GM19452 (cell line): Measurements from ENCODE around the gene PCDHA4.
"Not testable (repeated sequence)": the region's sequence is repeated elsewhere in the genome, so short reads cannot be mapped to it uniquely, and the experiment has no call there.

Experiments used
- ATAC-seq: cut with Tn5 transposase; IDR thresholded peaks from one replicate; pipeline ENCODE4 v1.9.1; 2021; ENCODE audit not compliant: unreplicated experiment

PCDHA4 gene

DNA sequence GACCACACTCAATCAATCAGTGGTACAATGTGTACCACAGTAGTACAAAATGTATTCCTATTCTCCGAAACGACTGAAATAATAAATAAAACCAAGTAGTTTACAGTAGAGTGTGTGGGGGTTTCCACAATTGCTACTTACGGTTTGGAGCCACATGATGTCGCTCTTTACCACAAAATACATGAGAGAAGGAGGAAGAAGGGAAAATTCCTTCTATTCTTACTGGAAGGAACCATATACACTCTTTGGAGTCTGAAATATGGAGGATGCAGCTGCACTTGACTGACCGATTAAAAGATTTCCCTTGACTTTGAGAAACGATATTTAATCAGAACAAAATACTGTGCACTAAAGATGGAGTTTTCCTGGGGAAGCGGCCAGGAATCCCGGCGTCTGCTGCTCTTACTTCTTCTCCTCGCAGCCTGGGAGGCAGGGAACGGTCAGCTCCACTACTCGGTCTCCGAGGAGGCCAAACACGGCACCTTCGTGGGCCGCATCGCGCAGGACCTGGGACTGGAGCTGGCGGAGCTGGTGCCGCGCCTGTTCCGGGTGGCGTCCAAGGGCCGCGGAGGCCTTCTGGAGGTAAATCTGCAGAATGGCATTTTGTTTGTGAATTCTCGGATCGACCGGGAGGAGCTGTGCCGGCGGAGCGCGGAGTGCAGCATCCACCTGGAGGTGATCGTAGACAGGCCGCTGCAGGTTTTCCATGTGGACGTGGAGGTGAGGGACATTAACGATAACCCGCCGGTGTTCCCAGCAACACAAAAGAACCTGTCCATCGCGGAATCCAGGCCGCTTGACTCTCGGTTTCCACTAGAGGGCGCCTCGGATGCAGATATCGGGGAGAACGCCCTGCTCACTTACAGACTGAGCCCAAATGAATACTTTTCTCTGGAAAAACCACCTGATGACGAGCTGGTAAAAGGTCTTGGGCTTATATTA is at the start of gene PCDHA4:
PCDHA4 (plus strand) TSS at position 235 of the 942 bp plus-strand sequence.
- no peak for ATAC-seq

DNA sequence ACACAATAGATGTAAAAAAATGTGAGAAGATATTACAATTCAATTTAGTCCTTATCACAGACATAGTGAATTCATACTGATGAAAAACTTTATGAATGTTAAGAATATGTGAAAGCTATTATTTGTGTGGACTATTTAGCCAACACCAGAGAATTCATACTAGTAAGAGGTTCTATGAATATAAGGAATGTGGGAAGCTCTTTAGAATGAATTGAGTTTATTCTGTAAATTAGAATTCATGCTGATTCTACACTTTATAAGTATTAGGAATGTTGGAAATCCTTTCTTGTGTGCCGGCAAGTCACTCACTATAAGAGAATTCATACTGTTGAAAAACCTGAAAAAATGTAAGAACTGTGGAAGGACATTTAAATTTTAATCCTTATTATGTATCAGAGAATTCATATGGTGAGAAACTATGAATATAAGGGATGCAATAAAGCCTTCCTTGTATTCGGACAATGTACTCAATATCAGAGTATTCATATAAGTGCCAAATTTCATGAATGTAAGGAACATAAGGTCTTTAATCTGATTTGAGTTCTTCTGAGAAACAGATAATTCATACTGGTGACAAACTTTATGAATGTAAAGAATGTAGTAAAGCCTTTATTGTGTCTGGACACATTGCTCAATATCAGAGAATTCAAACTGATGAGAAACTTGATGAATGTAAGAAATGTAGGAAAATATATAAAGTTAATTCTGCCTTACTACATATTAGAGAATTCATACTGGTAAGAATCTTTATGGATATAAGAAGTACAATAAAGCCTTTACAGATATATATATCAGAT is 42.5 kb upstream of the PCDHA4 start:
- ATAC-seq: no peak

DNA sequence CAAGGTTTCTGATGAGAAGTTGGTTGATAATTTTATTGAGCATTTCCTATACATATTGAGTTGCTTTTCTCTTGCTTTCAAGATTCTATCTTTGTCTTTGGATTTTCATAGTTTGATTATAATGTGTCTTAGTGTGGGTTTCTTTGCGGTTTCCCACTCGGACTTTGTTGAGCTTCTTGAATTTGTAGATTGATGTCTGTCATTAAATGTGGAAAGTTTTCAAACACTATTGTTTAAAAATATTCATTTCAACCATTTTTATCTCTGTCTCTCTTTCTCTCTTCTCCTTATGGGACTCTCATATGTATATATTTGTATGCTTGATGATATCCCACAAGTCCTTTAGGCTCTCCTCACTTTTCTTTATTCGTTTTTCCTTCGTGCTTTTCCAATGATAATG is 39.4 kb upstream of the PCDHA4 start:
- no peak for ATAC-seq

DNA sequence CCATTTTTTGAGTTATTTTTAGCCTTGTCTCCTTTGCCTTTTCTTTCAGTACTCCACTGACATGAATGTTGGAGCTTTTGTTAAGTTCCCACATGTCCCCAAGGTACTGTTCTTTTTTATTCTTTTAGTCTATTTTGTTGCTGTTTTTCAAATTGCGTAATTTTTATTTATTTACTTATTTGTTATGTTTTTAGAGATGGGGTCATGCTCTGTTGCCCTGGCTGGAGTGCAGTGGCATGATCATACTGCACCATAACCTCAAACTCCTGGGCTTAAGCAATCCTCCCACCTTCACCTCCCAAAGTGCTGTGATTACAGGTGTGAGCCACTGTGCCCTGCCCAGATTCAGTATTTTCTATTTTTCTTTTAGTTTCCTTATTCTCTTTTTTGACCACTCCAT is 26.4 kb upstream of the PCDHA4 start:
- ATAC-seq: no peak

DNA sequence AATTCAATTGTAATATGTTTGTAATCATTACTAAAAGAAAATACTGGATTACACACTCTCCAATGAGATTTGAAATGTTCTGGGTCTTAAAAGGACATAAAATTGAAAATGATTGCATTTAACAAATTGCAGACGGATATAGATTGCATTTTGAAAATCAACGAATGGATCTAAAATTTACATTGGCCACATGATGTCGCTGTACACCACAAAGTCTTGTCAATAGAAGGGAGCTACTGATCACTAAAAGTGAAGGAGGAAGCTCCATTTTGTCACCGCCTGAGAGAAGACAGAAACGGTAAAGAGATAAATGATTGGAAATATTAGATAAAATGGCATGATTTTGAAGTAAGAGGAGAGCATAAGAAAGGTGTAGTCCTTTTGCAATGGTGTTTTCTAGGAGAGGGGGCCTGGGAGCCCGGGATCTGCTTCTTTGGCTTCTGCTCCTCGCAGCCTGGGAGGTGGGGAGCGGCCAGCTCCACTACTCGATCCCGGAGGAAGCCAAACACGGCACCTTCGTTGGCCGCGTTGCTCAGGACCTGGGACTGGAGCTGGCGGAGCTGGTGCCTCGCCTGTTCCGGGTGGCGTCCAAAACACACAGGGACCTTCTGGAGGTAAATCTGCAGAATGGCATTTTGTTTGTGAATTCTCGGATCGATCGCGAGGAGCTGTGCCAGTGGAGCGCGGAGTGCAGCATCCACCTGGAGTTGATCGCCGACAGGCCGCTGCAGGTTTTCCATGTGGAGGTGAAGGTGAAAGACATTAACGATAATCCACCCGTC is 20.8 kb upstream of the PCDHA4 start, which contains the start of gene PCDHA1:
PCDHA1 (plus strand) TSS at position 236 of the 782 bp plus-strand sequence.
- no peak for ATAC-seq

DNA sequence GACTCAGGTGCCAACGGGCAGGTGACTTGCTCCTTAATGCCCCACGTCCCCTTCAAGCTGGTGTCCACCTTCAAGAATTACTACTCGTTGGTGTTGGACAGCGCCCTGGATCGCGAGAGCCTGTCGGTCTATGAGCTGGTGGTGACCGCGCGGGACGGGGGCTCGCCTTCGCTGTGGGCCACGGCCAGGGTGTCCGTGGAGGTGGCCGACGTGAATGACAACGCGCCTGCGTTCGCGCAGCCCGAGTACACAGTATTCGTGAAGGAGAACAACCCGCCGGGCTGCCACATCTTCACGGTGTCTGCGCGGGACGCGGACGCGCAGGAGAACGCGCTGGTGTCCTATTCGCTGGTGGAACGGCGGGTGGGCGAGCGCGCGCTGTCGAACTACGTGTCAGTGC is 19.4 kb upstream of the PCDHA4 start:
- ATAC-seq: not testable (repeated sequence)

DNA sequence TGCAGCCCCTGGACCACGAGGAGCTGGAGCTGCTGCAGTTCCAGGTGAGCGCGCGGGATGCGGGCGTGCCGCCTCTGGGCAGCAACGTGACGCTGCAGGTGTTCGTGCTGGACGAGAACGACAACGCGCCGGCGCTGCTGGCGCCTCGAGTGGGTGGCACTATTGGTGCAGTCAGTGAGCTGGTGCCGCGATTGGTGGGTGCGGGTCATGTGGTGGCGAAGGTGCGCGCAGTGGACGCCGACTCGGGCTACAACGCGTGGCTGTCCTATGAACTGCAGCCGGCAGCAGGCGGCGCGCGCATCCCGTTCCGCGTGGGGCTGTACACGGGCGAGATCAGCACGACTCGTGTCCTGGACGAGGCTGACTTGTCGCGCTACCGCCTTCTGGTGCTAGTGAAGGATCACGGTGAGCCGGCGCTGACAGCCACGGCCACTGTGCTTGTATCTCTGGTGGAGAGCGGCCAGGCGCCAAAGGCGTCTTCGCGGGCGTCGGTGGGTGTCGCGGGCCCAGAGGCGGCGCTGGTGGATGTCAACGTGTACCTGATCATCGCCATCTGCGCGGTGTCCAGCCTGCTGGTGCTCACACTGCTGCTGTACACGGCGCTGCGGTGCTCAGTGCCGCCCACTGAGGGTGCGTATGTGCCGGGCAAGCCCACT is 18.9 kb upstream of the PCDHA4 start:
- ATAC-seq: not testable (repeated sequence)

DNA sequence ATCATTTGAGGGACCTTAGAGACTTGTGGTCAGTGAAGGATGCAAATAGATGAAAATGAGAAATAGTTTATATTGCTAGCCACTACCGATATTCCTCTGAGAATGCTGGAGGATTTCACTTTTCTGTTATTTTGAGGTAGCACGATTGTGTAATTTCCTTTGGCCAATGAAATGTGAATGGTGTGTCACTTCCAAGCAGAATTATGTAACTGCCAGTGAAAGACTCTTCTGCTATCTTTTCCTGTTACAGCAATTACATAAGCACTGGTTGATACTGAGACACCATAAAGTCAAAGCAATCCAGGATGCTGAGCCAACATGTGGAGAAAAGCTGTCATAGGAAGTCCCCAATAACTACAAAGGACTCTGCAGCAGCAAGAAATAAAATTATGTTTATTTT is 15.8 kb upstream of the PCDHA4 start:
- no peak for ATAC-seq

DNA sequence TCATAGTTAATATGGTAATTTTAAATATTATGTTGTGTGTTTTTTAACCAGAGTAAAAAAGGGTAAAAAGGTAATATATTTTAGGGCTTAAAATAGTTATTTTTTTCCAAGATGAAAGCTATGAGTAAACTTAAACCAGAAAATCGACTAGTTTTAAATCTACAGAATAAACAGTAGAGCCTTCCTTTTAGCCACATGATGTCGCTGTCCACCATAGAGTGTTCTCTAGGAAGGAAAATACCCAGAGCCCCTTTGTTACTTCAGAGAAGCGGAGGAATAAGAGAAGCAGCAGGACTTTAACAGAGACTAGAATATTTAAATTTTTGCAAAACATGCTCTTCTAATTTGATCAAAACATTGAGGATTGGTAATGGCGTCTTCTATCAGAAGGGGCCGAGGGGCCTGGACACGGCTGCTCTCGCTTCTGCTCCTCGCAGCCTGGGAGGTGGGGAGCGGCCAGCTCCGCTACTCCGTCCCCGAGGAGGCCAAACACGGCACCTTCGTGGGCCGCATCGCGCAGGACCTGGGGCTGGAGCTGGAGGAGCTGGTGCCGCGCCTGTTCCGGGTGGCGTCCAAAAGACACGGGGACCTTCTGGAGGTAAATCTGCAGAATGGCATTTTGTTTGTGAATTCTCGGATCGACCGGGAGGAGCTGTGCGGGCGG is 12.1 kb upstream of the PCDHA4 start, which contains the start of gene PCDHA2:
PCDHA2 (plus strand) TSS at position 258 of the 664 bp plus-strand sequence.
- no peak for ATAC-seq

DNA sequence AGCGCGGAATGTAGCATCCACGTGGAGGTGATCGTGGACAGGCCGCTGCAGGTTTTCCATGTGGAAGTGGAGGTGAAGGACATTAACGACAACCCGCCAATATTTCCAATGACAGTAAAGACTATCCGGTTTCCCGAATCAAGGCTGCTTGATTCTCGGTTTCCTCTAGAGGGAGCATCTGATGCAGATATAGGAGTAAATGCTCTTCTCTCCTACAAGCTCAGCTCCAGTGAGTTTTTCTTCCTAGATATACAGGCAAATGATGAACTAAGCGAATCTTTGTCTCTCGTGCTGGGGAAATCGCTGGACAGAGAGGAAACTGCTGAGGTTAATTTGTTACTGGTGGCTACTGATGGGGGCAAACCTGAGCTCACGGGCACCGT is 11.6 kb upstream of the PCDHA4 start:
- no peak for ATAC-seq

DNA sequence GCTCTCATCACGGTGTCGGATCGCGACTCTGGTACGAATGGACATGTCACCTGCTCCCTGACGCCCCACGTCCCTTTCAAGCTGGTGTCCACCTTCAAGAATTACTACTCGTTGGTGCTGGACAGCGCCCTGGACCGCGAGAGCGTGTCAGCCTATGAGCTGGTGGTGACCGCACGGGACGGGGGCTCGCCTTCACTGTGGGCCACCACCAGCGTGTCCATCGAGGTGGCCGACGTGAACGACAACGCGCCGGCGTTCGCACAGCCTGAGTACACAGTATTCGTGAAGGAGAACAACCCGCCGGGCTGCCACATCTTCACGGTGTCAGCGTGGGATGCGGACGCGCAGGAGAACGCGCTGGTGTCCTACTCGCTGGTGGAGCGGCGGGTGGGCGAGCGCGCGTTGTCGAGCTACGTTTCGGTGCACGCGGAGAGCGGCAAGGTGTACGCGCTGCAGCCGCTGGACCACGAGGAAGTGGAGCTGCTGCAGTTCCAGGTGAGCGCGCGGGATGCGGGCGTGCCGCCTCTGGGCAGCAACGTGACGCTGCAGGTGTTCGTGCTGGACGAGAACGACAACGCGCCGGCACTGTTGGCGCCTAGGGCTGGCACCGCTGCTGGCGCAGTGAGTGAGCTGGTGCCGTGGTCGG is 10.7 kb upstream of the PCDHA4 start:
- ATAC-seq: not testable (repeated sequence)

DNA sequence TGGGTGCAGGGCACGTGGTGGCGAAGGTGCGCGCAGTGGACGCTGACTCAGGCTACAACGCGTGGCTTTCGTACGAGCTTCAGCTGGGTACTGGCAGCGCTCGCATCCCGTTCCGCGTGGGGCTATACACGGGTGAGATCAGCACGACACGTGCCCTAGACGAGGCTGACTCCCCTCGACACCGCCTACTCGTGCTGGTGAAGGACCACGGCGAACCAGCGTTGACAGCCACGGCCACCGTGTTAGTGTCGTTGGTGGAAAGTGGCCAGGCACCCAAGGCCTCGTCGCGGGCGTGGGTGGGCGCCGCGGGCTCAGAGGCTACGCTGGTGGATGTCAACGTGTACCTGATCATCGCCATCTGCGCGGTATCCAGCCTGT is 10.2 kb upstream of the PCDHA4 start:
- no peak for ATAC-seq

DNA sequence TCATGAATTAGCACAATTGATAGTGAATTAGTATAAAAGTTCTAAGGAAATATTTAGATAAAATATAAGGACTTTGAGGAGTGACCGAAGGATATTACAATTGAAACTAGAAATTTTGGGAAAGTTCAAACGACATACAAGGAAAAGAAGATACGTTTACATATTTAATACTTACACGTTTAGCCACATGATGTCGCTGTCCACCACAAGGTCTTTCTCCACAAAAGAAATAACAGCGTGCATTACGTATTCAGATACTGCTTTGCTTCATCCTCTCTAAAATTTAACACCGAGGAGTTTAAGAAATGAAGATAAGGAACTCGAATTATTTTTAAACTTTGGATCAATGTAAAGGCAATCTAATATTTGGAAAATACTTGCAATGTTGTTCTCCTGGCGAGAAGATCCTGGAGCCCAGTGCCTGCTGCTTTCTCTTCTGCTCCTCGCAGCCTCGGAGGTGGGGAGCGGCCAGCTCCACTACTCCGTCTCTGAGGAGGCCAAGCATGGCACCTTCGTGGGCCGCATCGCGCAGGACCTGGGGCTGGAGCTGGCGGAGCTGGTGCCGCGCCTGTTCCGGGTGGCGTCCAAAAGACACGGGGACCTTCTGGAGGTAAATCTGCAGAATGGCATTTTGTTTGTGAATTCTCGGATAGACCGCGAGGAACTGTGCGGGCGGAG is 5.9 kb upstream of the PCDHA4 start, which contains the start of gene PCDHA3:
PCDHA3 (plus strand) TSS at position 242 of the 678 bp plus-strand sequence.
- no peak for ATAC-seq

DNA sequence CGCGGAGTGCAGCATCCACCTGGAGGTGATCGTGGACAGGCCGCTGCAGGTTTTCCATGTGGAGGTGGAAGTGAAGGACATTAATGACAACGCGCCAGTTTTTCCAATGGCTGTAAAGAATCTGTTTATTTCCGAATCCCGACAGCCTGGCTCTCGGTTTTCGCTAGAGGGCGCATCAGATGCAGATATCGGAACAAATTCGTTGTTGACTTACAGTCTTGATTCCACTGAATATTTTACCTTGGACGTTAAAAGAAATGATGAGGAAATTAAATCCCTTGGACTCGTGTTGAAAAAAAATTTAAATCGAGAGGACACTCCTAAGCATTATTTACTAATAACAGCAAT is 5.4 kb upstream of the PCDHA4 start:
- ATAC-seq: no peak

DNA sequence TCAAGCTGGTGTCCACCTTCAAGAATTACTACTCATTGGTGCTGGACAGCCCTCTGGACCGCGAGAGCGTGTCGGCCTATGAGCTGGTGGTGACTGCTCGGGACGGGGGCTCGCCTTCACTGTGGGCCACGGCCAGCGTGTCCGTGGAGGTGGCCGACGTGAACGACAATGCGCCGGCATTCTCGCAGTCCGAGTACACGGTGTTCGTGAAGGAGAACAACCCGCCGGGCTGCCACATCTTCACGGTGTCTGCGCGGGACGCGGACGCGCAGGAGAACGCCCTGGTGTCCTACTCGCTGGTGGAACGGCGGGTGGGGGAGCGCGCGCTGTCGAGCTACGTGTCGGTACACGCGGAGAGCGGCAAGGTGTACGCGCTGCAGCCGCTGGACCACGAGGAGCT is 4.5 kb upstream of the PCDHA4 start:
- not testable (repeated sequence) for ATAC-seq

DNA sequence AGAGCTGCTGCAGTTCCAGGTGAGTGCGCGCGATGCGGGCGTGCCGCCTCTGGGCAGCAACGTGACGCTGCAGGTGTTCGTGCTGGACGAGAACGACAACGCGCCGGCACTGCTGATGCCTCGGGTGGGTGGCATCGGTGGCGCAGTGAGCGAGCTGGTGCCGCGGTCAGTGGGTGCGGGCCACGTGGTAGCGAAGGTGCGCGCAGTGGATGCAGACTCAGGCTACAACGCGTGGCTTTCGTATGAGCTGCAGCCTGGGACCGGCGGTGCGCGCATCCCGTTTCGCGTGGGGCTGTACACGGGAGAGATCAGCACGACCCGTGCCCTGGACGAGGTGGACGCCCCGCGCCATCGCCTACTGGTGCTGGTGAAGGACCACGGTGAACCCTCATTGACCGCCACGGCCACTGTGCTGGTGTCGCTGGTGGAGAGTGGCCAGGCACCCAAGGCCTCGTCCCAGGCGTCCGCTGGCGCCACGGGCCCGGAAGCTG is 4.0 kb upstream of the PCDHA4 start:
- ATAC-seq: no peak

DNA sequence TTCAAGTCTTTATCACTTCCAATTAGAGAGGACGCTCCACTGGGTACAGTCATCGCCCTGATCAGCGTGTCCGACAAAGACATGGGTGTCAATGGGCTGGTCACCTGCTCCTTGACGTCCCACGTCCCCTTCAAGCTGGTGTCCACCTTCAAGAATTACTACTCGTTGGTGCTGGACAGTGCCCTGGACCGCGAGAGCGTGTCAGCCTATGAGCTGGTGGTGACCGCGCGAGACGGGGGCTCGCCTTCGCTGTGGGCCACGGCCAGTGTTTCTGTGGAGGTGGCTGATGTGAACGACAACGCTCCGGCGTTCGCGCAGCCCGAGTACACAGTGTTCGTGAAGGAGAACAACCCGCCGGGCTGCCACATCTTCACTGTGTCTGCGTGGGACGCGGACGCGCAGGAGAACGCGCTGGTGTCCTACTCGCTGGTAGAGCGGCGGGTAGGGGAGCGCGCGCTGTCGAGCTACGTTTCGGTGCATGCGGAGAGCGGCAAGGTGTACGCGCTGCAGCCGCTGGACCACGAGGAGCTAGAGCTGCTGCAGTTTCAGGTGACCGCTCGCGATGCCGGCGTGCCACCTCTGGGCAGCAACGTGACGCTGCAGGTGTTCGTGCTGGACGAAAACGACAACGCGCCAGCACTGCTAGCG is 1.5 kb downstream of the PCDHA4 start:
- ATAC-seq: not testable (repeated sequence)

DNA sequence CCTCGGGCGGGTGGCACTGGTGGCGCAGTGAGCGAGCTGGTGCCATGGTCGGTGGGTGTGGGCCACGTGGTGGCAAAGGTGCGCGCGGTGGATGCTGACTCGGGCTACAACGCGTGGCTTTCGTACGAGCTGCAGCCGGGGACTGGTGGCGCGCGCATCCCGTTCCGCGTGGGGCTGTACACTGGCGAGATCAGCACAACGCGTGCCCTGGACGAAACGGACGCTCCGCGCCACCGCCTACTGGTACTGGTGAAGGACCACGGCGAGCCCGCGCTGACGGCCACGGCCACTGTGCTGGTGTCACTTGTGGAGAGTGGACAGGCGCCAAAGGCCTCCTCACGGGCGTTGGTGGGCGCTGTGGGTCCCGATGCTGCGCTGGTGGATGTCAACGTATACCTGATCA is 2.0 kb downstream of the PCDHA4 start:
- no peak for ATAC-seq
